ENCODE measurements around the gene SHB. TPM values are rescaled to one million over a fixed set of nuclear protein-coding genes. Genes with fewer than 3 reads are reported as not detected.

The SHB gene
- total RNA-seq, 2 experiments from 2014 or later = 1.1 to 1.2 TPM

GRCh38 chr9:37929441-37929895, 139.6 kb downstream of the SHB start:
- Mint-ChIP-seq H3K4me3 (no peak overlapping the region), H3K36me3 (ENCODE audit: low read depth) (no peaks in the 10 kb centered on the region), H3K27ac (no peak overlapping the region), H3K4me1 (ENCODE audit: low read depth) (no peaks in the 10 kb centered on the region), H3K27me3 (no peaks in the 10 kb centered on the region), H3K9me3 (no peaks in the 10 kb centered on the region)
- ChIA-PET POLR2A (no interaction called here), CTCF (no interaction called here)
- Histone ChIP-seq H3K9me3 (ENCODE audit: control insufficient read depth in 1 of 2, insufficient read depth in 1 of 2, low read length in 2 of 2) (no peaks in the 10 kb centered on the region), H3K27me3 (ENCODE audit: control insufficient read depth in 1 of 2, insufficient read depth in 2 of 2, low read length in 2 of 2) (no peaks in the 10 kb centered on the region), H3K27ac (ENCODE audit: low read depth in 1 of 2, low read length in 2 of 2) (no peak overlapping the region), H3K4me3 (ENCODE audit: low read length) (no peak overlapping the region), H3K4me1 (ENCODE audit: insufficient read depth, low read length) (no peaks in the 10 kb centered on the region), H3K36me3 (ENCODE audit: insufficient read depth, low read length) (no peaks in the 10 kb centered on the region)
- TF ChIP-seq CTCF (IDR thresholded peaks at IDR 0.05) = no peak
- intact Hi-C loops (cut with DNase I, micrococcal nuclease) = no loop called here
- DNase-seq = peak in 1 of 14 experiments; percentile 34
- ATAC-seq (ENCODE audit: poor library complexity) = no peak

- Histone ChIP-seq H3K36me3 (ENCODE audit: insufficient read depth, low read length) (no peaks in the 10 kb centered on the region), H3K27me3 (ENCODE audit: control insufficient read depth in 1 of 2, insufficient read depth in 2 of 2, low read length in 2 of 2) (no peaks in the 10 kb centered on the region), H3K4me3 (ENCODE audit: low read length) (no peak overlapping the region), H3K4me1 (ENCODE audit: insufficient read depth, low read length) (no peaks in the 10 kb centered on the region), H3K9me3 (ENCODE audit: control insufficient read depth in 1 of 2, insufficient read depth in 1 of 2, low read length in 2 of 2) (no peaks in the 10 kb centered on the region), H3K27ac (ENCODE audit: low read depth in 1 of 2, low read length in 2 of 2) (no peak overlapping the region)
- CTCF ChIA-PET = no interaction called here
- Mint-ChIP-seq H3K9me3 (no peaks in the 10 kb centered on the region), H3K36me3 (ENCODE audit: low read depth) (no peaks in the 10 kb centered on the region), H3K4me3 (no peak overlapping the region), H3K27me3 (no peaks in the 10 kb centered on the region), H3K4me1 (ENCODE audit: low read depth) (no peaks in the 10 kb centered on the region), H3K27ac (no peak overlapping the region)
- POLR2A ChIA-PET = no interaction called here
- DNase-seq = no peak
- no peak for ATAC-seq (ENCODE audit: poor library complexity)
- no peak for TF ChIP-seq CTCF (IDR thresholded peaks at IDR 0.05)
- intact Hi-C loops (cut with DNase I, micrococcal nuclease) = no loop called here
These were observed 140.2 kb downstream of the SHB start for GRCh38 chr9:37928552-37929430.

- Histone ChIP-seq H3K27ac (ENCODE audit: low read depth in 1 of 2, low read length in 2 of 2) (no peak overlapping the region), H3K4me1 (ENCODE audit: insufficient read depth, low read length) (no peaks in the 10 kb centered on the region), H3K27me3 (ENCODE audit: control insufficient read depth in 1 of 2, insufficient read depth in 2 of 2, low read length in 2 of 2) (no peaks in the 10 kb centered on the region), H3K36me3 (ENCODE audit: insufficient read depth, low read length) (no peaks in the 10 kb centered on the region), H3K4me3 (ENCODE audit: low read length) (no peak overlapping the region), H3K9me3 (ENCODE audit: control insufficient read depth in 1 of 2, insufficient read depth in 1 of 2, low read length in 2 of 2) (no peaks in the 10 kb centered on the region)
- ChIA-PET POLR2A (no interaction called here), CTCF (no interaction called here)
- TF ChIP-seq CTCF (IDR thresholded peaks at IDR 0.05) = no peak
- no peaks in the 10 kb centered on the region for H3K36me3 Mint-ChIP-seq (ENCODE audit: low read depth)
- intact Hi-C loops (cut with DNase I, micrococcal nuclease) = no loop called here
- H3K4me1 Mint-ChIP-seq (ENCODE audit: low read depth) = no peaks in the 10 kb centered on the region
- no peaks in the 10 kb centered on the region for H3K27me3 Mint-ChIP-seq
- DNase-seq = no peak
- ATAC-seq (ENCODE audit: poor library complexity) = no peak
- H3K27ac Mint-ChIP-seq = no peak overlapping the region
- H3K9me3 Mint-ChIP-seq = no peaks in the 10 kb centered on the region
- no peak overlapping the region for H3K4me3 Mint-ChIP-seq
These were observed 141.2 kb downstream of the SHB start for GRCh38 chr9:37927601-37928551.
